C4-2B (cell line): Measurements from ENCODE around the gene THRB.
A peak's percentile ranks its signal among the peaks of the same experiment; 100 is the strongest.

Experiments used
- H3K27ac ChIP-seq: fragments of 450-650 bp; 2 replicates; pipeline ENCODE4 v1.5.1; 2017
- ZFX ChIP-seq: fragments of 450-650 bp; IDR thresholded peaks from 2 replicates; pipeline ENCODE4 v1.6.1; 2017
- TF ChIP-seq, protein P1 (sequence below): fragments of 450-650 bp; conservative IDR thresholded peaks from 2 replicates; pipeline ENCODE4 v1.5.1; 2017; ENCODE audit warnings: mild to moderate bottlenecking

The THRB gene

DNA sequence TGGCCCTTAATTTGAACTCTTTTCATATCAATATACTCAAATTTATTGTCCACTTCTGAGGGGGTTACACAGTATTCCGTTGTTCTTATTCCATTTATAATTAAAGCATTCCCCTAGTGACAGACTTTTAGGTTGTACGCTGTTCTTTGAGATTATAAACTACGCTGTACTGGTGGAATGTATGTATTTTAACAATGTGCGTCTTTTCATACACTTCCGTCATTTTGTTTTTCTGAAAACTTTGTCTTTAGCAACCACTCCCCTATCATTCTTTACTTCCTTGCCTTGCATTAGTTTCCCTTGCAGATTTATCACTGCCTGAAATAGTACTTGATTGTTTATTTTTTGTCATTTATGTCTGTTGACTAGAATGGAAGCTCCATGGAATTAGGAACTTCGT, 137.0 kb downstream of the THRB start:
- H3K27ac ChIP-seq = no peak overlapping the region
- TF ChIP-seq, protein P1, sequence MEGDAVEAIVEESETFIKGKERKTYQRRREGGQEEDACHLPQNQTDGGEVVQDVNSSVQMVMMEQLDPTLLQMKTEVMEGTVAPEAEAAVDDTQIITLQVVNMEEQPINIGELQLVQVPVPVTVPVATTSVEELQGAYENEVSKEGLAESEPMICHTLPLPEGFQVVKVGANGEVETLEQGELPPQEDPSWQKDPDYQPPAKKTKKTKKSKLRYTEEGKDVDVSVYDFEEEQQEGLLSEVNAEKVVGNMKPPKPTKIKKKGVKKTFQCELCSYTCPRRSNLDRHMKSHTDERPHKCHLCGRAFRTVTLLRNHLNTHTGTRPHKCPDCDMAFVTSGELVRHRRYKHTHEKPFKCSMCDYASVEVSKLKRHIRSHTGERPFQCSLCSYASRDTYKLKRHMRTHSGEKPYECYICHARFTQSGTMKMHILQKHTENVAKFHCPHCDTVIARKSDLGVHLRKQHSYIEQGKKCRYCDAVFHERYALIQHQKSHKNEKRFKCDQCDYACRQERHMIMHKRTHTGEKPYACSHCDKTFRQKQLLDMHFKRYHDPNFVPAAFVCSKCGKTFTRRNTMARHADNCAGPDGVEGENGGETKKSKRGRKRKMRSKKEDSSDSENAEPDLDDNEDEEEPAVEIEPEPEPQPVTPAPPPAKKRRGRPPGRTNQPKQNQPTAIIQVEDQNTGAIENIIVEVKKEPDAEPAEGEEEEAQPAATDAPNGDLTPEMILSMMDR = no peak
- TF ChIP-seq ZFX = no peak

DNA sequence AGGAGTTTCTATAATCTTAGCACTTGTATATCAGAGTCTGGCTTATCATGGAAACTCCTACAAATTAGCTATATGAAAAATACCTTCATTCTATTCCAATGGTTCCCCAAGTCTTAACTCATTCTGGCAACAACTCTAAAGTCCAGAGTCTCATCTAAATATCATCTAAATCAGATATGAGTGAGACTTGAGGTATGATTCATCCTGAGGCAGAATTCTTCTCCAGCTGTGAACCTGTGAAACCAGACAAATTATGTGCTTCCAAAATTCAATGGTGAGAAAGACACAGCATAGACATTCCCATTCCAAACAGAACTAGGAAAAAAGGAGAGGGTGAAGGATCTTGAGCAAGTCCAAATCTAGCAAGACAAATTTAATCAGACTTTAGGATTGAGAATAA, 138.8 kb downstream of the THRB start:
- TF ChIP-seq, protein P1 = no peak
- TF ChIP-seq ZFX = no peak
- H3K27ac ChIP-seq = no peak overlapping the region

DNA sequence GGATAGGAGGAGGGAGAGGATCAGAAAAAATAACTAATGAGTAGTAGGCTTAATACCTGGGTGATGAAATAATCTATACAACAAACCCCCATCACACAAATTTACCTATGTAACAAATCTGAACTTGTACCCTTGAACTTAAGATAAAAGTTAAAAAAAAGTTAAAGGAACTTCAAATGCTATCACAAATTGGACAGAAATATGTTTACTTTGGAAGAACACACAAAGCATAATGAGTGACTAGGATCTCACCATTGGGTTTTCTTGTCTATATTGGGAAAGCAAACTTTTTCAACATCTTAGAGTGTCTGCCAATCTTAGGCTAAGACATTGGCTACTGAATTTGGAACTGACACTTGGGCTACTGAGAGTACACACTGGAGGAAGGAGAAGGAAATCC, 140.4 kb downstream of the THRB start:
- no peak overlapping the region for H3K27ac ChIP-seq
- TF ChIP-seq ZFX = no peak
- TF ChIP-seq, protein P1 = no peak

DNA sequence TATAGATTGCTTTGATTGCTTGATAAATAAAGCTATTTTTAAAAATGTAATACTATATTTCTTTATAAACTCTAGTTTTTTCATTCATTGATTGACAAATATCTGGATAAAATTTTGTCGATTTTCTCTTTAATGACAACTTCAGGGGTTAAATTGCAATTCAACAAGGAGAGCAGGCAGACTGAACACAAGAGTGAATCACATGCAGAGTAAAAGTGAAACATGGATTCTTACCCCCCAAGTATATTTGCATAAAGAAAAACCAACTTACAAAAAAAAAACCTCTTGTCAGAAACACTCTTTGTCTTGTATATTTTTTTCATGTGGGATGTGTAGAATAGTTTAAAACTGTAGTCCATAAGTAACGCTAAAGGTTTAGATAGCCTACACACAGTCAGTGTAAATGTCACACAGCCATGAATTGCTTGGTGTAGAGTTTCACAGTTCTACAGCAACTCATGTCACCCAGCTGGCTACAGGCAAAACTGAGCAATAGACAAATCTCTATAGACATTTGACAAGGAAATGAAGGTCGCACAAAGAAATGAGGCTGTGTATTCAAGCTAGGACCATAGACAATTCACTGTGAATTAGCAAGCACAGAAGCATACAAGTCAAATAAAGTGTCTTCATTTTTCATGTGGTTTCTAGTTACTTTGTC, 141.6 kb downstream of the THRB start:
- H3K27ac ChIP-seq = no peak overlapping the region
- TF ChIP-seq ZFX = no peak
- TF ChIP-seq, protein P1 = no peak

DNA sequence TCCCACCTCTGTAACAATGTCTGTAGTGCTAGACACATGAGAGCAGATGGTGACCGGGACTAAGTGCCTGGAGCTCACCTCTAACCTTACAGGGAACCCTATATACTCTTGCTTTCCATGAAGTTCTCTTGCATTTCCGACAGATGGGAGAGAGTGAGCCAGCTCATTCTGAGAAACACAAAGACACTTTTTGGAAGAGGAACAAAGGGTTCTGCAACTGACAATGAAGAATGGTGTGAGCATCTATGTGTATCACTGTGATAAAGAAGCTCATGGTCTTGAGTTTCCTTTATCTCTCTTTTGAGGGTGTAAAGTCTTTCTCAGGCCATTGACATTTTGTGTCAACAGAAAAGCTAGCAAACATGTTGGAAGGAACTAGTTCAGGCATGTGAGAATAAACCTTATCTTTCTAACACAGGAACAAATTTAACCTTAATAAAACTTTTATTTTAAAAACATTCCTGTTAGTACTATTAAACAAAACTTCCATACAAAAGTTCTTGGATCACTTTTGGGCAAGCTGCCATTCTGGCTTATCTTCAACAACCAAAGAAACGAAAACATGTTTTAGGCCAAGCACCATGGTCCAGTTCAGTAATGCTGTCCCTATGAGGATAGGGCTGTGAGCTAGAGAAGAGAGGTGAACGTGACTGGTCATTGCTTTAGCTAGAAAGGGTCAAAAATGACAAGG, 142.7 kb downstream of the THRB start:
- TF ChIP-seq, protein P1 = no peak
- no peak for TF ChIP-seq ZFX
- peak overlapping the region; percentile 47; the same call in 1 of the 2 replicates for H3K27ac ChIP-seq

DNA sequence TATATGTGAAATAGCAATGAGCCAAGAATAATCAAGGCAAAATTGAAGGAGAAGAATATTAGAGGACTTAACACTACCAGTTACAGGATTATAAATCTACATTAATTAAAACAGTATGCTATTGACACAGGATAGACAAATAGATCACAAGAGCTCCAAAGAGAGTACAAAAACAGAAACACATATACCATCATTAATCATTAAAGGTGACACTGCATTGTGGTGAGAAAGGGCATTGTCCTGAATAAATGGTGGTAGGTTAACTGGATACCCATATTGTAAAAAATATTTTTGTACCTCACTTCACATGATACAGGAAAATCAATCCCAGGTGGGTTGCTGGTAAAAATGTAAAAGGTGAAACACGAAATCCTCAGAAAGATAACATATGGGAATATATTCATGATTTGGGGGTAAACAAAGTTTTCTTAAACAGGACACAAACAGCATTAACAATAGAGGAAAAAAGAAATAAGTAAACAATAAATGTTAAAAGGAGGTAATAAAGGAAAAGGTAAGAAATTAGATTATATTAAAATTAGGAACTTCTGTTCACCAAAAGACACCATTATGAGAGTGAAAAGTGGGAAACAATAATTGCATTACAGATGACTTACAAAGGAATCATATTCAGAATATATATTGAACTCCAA, 145.2 kb downstream of the THRB start:
- H3K27ac ChIP-seq = no peak overlapping the region
- TF ChIP-seq ZFX = no peak
- TF ChIP-seq, protein P1 = no peak

DNA sequence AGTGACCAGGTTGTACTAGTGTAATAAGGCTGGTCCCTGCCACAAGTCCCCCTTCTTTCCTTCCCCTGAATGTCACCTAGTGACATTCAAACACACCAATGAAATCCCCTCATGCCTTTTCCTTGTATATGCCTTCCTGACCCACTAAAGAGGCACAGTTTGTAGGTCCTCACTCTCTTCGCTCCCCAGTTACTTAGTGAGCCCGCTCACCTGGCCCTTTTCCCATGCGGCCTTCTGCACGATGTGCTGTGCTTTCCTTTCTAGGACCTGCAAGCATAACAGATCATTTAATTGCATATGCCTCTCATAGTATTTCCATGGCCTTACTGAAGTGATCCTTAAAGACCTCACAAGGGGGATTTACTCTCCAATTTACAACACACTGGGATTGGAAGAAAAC, 146.3 kb downstream of the THRB start:
- H3K27ac ChIP-seq = no peak overlapping the region
- TF ChIP-seq, protein P1 = no peak
- no peak for TF ChIP-seq ZFX
